ENCODE measurements around the gene CCDC83.

- TF ChIP-seq, protein P1, sequence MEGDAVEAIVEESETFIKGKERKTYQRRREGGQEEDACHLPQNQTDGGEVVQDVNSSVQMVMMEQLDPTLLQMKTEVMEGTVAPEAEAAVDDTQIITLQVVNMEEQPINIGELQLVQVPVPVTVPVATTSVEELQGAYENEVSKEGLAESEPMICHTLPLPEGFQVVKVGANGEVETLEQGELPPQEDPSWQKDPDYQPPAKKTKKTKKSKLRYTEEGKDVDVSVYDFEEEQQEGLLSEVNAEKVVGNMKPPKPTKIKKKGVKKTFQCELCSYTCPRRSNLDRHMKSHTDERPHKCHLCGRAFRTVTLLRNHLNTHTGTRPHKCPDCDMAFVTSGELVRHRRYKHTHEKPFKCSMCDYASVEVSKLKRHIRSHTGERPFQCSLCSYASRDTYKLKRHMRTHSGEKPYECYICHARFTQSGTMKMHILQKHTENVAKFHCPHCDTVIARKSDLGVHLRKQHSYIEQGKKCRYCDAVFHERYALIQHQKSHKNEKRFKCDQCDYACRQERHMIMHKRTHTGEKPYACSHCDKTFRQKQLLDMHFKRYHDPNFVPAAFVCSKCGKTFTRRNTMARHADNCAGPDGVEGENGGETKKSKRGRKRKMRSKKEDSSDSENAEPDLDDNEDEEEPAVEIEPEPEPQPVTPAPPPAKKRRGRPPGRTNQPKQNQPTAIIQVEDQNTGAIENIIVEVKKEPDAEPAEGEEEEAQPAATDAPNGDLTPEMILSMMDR (IDR thresholded peaks at IDR 0.05 in 4 of 5, conservative IDR thresholded peaks at IDR 0.05 in 1 of 5), result no peak
- TF ChIP-seq POLR2A (IDR thresholded peaks at IDR 0.05), result no peak
Measured at GRCh38 chr11:85965202-85965601, 110.0 kb downstream of the CCDC83 start.

Data from gastrocnemius medialis (tissue), 4 donors.